Stomach smooth muscle (tissue), 2 donors: ENCODE data around the gene BSPRY.

ENCODE experiments used
- H3K27ac ChIP-seq: one replicate; pipeline ENCODE4 v1.7.0; 2013; ENCODE audit warnings: mild to moderate bottlenecking, low read length, inconsistent platforms
- H3K27me3 ChIP-seq, 2 donors: one replicate each; pipeline ENCODE4 v1.7.0; 2013; ENCODE audit warnings: low read length in 2 of 2; ENCODE audit not compliant: insufficient read depth in 2 of 2, control insufficient read depth in 1 of 2
- H3K36me3 ChIP-seq, 2 donors: one replicate each; pipeline ENCODE4 v1.7.0; 2013; ENCODE audit warnings: low read length in 2 of 2; ENCODE audit not compliant: control insufficient read depth in 2 of 2, insufficient read depth in 2 of 2
- H3K4me1 ChIP-seq: one replicate; pipeline ENCODE4 v1.7.0; 2013; ENCODE audit warnings: low read length; ENCODE audit not compliant: control insufficient read depth, insufficient read depth
- H3K4me3 ChIP-seq, 2 donors: one replicate each; pipeline ENCODE4 v1.7.0; 2013; ENCODE audit warnings: low read length in 2 of 2
- H3K9ac ChIP-seq, 2 donors: one replicate each; pipeline ENCODE4 v1.7.0; 2013; ENCODE audit warnings: low read length in 2 of 2, mild to moderate bottlenecking in 1 of 2
- H3K9me3 ChIP-seq, 2 donors: one replicate each; pipeline ENCODE4 v1.7.0; 2013; ENCODE audit warnings: low read length in 2 of 2; ENCODE audit not compliant: control insufficient read depth in 2 of 2
- donor health status: healthy.
- donor health status: Pancreatic carcinoma.

BSPRY gene

DNA sequence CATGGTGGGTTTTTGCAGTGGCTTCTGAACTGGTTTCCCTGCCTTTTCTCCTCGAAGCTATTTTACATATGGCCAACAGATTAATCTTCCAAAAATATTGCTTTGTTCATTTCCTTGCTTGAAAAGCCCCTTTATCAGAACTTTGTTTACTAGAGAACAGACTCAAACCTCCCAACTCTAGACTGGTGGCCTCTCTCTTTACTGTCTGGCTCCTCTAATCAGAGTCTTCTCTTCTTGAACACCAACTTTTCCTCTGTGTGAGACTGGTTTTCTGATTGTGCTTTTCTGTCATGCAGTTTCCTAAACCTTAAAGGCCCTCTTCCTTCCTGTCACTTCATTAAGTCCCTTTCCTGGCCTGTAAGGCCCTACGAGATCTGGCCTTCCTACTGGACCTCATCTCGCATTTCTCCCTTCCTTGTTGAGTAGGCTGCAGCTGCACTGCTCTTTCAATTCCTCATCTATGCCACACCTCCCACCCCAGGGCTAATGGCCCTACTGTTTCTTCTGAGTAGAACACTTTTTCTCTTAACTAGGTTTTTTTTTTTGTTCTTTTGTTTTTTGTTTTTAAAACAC, 66.9 kb downstream of the BSPRY start:
- Histone ChIP-seq H3K4me1 (no peaks in the 10 kb centered on the region), H3K27ac (no peak overlapping the region), H3K36me3 (no peaks in the 10 kb centered on the region), H3K4me3 (no peak overlapping the region), H3K27me3 (no peaks in the 10 kb centered on the region), H3K9me3 (no peaks in the 10 kb centered on the region), H3K9ac (no peak overlapping the region)

DNA sequence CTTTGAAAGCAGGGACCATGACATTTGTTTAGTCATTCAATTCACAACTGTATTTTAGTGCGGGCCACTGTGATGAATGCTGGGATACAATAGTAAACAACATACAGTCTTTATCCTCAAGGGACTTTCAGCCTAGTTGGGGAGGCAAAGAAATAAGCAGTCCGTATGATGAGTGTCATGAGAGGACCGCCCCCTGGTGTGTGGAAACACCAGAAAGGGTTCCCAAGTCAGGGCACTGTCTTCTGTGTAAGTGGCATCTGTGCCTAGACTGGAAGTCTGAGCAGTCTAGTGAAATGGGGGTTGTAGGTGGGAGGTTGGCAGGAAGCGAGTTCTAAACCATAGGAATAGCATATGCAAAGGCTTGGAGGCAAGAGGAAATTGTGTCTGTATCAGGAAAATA, 68.0 kb downstream of the BSPRY start:
- H3K27ac ChIP-seq: no peak overlapping the region
- H3K4me1 ChIP-seq: no peaks in the 10 kb centered on the region
- no peaks in the 10 kb centered on the region for H3K36me3 ChIP-seq
- H3K4me3 ChIP-seq: no peak overlapping the region
- H3K9ac ChIP-seq: no peak overlapping the region
- no peaks in the 10 kb centered on the region for H3K9me3 ChIP-seq
- no peaks in the 10 kb centered on the region for H3K27me3 ChIP-seq
